ENCODE measurements around the gene FAM221B.

Gene FAM221B

GRCh38 chr9:35847792-35848572, 19.4 kb upstream of the FAM221B start:
- H3K9me3 ChIP-seq (ENCODE audit: insufficient read depth, low read length), result no peaks in the 10 kb centered on the region
- peaks cover 38% of the 10 kb centered on the region for H3K4me1 ChIP-seq (ENCODE audit: low read length)
- TF ChIP-seq EZH2phosphoT487 (IDR thresholded peaks at IDR 0.05; ENCODE audit: low read depth), result no peak
- TF ChIP-seq, protein P1, sequence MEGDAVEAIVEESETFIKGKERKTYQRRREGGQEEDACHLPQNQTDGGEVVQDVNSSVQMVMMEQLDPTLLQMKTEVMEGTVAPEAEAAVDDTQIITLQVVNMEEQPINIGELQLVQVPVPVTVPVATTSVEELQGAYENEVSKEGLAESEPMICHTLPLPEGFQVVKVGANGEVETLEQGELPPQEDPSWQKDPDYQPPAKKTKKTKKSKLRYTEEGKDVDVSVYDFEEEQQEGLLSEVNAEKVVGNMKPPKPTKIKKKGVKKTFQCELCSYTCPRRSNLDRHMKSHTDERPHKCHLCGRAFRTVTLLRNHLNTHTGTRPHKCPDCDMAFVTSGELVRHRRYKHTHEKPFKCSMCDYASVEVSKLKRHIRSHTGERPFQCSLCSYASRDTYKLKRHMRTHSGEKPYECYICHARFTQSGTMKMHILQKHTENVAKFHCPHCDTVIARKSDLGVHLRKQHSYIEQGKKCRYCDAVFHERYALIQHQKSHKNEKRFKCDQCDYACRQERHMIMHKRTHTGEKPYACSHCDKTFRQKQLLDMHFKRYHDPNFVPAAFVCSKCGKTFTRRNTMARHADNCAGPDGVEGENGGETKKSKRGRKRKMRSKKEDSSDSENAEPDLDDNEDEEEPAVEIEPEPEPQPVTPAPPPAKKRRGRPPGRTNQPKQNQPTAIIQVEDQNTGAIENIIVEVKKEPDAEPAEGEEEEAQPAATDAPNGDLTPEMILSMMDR (IDR thresholded peaks at IDR 0.05; ENCODE audit: low read depth, low read length), result no peak
- H3K79me2 ChIP-seq (ENCODE audit: low read length), result no peaks in the 10 kb centered on the region
- H3K4me2 ChIP-seq (ENCODE audit: low read length), result peak overlapping the region; percentile 50
- H4K20me1 ChIP-seq (ENCODE audit: insufficient read depth, low read length), result no peaks in the 10 kb centered on the region
- H3K27me3 ChIP-seq (ENCODE audit: low read depth, low read length), result no peaks in the 10 kb centered on the region
- peaks cover 7% of the 10 kb centered on the region for H3K36me3 ChIP-seq (replicated peaks; ENCODE audit: low read depth, low read length)
- H2AFZ ChIP-seq (ENCODE audit: low read depth, low read length), result no peak overlapping the region
- H3K9ac ChIP-seq (ENCODE audit: low read length), result peak overlapping the region; percentile 11; the same call in 1 of the 2 replicates
- no peak overlapping the region for H3K4me3 ChIP-seq (ENCODE audit: low read length)
- H3K27ac ChIP-seq (ENCODE audit: low read length), result peak overlapping the region; percentile 61

DNA sequence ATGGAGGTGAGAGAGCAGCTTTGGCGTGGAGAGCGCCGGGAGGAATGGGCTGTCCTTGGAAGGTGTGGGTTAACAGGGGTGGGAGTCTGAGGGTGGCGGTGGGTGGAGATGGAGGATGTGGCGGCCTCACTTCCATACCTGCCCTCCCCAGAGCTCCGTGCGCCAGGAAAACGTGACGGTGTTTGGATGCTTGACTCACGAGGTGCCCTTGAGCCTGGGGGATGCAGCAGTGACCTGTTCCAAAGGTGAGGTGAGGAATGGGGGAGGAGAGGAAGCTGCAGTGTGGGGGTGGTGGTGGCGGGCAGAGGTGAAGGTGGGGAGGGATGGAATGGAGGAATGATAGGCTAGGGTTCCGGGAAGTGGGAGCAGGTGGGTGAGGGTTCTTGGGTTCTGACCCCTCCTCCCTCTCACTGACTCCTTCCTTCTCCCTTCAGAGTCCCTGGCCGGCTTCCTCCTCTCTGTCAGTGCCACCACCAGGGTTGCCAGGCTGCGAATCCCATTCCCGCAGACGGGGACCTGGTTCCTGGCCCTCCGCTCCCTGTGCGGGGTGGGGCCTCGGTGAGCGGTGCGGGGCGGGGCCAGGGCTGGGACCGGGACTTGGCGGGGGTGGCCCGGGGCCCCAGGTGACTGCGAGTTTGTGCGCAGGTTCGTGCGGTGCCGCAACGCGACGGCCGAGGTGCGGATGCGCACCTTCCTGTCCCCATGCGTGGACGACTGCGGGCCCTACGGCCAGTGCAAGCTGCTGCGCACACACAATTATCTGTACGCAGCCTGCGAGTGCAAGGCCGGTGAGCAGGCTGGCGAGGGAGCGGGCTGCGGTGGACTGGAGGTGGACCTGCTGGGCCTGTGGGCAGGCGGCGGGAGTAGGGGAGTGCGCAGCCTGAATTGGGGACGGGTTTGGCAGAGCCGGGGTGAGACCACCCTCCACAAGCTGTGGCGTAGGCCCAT, 17.6 kb upstream of the FAM221B start:
- Histone ChIP-seq H3K9ac (ENCODE audit: low read length) (no peak overlapping the region), H3K79me2 (ENCODE audit: low read length) (no peaks in the 10 kb centered on the region), H3K4me2 (ENCODE audit: low read length) (no peak overlapping the region; the same call in 1 of the 2 replicates), H4K20me1 (ENCODE audit: insufficient read depth, low read length) (no peaks in the 10 kb centered on the region), H3K4me1 (ENCODE audit: low read length) (peaks cover 47% of the 10 kb centered on the region), H3K27ac (ENCODE audit: low read length) (no peak overlapping the region), H3K27me3 (ENCODE audit: low read depth, low read length) (no peaks in the 10 kb centered on the region), H3K36me3 (replicated peaks; ENCODE audit: low read depth, low read length) (peaks cover 13% of the 10 kb centered on the region), H3K4me3 (ENCODE audit: low read length) (no peak overlapping the region), H2AFZ (ENCODE audit: low read depth, low read length) (no peak overlapping the region), H3K9me3 (ENCODE audit: insufficient read depth, low read length) (no peaks in the 10 kb centered on the region)
- TF ChIP-seq EZH2phosphoT487 (IDR thresholded peaks at IDR 0.05; ENCODE audit: low read depth), result no peak
- TF ChIP-seq, protein P1 (IDR thresholded peaks at IDR 0.05; ENCODE audit: low read depth, low read length), result no peak

DNA sequence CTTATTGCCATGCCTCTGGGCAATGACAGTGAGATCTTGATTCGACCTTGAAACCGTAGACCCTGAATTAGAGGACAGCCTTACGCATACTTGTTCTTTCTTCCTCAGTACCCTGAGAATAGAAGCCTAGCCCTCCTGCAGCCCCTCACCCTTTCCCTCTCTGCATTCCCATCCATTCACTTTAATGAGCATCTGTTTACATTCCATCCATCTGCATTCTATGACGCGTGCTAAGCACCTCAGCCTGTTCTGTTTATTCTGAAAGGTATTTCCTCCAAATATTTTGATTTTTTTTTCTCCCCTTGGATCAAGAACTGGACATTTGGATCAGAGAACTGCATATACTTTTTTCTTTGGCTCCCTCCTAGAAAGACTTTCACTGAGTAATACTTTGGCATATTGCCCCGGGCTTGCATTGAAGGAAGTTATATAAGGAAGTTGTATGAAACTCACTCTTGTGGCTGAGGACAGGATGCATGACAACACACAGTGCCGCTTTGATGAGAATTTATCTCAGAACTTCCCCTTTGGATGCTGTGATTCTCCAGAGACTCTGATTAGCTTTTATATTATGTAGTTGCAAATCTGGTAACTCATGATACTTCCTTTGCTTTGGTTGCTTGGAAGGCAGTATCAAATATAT, 16.2 kb upstream of the FAM221B start:
- Histone ChIP-seq H3K4me1 (ENCODE audit: low read length) (peaks cover 55% of the 10 kb centered on the region), H3K9ac (ENCODE audit: low read length) (no peak overlapping the region), H3K4me2 (ENCODE audit: low read length) (peak overlapping the region; percentile 49), H3K79me2 (ENCODE audit: low read length) (no peaks in the 10 kb centered on the region), H3K4me3 (ENCODE audit: low read length) (no peak overlapping the region), H3K27ac (ENCODE audit: low read length) (no peak overlapping the region), H3K36me3 (replicated peaks; ENCODE audit: low read depth, low read length) (peaks cover 24% of the 10 kb centered on the region), H3K27me3 (ENCODE audit: low read depth, low read length) (no peaks in the 10 kb centered on the region), H2AFZ (ENCODE audit: low read depth, low read length) (no peak overlapping the region), H3K9me3 (ENCODE audit: insufficient read depth, low read length) (no peaks in the 10 kb centered on the region), H4K20me1 (ENCODE audit: insufficient read depth, low read length) (no peaks in the 10 kb centered on the region)
- TF ChIP-seq EZH2phosphoT487 (IDR thresholded peaks at IDR 0.05; ENCODE audit: low read depth), result no peak
- TF ChIP-seq, protein P1 (IDR thresholded peaks at IDR 0.05; ENCODE audit: low read depth, low read length), result no peak
